ENCODE data around the gene CBL. TPM values are rescaled to one million over a fixed set of nuclear protein-coding genes. Genes with fewer than 3 reads are reported as not detected.

CBL gene
- total and polyA plus RNA-seq, 10 of the 15 experiments (the other 5 are each of a cell fraction or from before 2014, with no cell fraction given), result 3.9 to 27.1 (median 9.5) TPM

DNA sequence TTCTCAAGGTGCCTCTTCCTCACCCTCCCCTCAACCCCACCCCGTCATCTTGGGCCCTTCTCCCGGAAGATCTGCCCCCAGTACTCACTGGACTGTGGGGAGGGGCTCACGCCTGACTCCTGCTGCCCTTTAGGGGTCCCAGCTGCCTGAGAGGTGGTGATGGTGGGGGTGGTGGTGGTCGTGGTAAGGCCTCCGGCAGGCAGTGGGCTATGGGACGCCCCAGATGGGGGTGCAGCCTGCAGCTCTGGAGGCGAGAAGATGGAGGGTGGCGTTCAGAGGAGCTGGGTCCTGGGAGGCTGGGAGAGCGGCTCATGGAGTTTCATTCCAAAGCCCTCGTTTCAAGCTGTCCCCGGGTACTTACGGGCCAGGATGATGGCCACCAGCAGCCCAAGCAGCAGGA, 139.5 kb downstream of the CBL start (continued):
- no peak for TF ChIP-seq NR2F1 (conservative IDR thresholded peaks at IDR 0.05)
- no peak for TF ChIP-seq RFX5 (IDR thresholded peaks at IDR 0.05; ENCODE audit: low read depth, low read length)
- TF ChIP-seq, protein P1, sequence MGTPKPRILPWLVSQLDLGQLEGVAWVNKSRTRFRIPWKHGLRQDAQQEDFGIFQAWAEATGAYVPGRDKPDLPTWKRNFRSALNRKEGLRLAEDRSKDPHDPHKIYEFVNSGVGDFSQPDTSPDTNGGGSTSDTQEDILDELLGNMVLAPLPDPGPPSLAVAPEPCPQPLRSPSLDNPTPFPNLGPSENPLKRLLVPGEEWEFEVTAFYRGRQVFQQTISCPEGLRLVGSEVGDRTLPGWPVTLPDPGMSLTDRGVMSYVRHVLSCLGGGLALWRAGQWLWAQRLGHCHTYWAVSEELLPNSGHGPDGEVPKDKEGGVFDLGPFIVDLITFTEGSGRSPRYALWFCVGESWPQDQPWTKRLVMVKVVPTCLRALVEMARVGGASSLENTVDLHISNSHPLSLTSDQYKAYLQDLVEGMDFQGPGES (IDR thresholded peaks at IDR 0.05), result no peak
- no peak for TF ChIP-seq PAX5 (IDR thresholded peaks at IDR 0.05; ENCODE audit: borderline replicate concordance, low read depth, low read length)
- no peak for TF ChIP-seq ZNF217 (IDR thresholded peaks at IDR 0.05)
- TF ChIP-seq SUZ12 (IDR thresholded peaks at IDR 0.05; ENCODE audit: unreplicated experiment), result no peak
- no peak for TF ChIP-seq NRF1 (conservative IDR thresholded peaks at IDR 0.05; ENCODE audit: low read depth, low read length)

GRCh38 chr11:119346605-119347004, 140.5 kb downstream of the CBL start, which contains the start of gene MFRP:
Gene MFRP, minus strand, starts transcription at chr11:119346705. Its CDS starts 192 bp downstream, at chr11:119346513.
- in situ Hi-C loops (cut with MboI), result no loop called here
- Histone ChIP-seq H3K9ac (ENCODE audit: control insufficient read depth, insufficient read depth, low read length) (no peak within 1 kb of the TSS), H3K27me3 (replicated peaks in 1 of 2; ENCODE audit: control insufficient read depth in 2 of 2, insufficient read depth in 2 of 2, low read length in 1 of 2) (peaks cover 0 to 4% of the 10 kb centered on the region in 2 experiments; a peak in 3 of 4 replicates), H3K27ac (ENCODE audit: control insufficient read depth, insufficient read depth) (no peak within 1 kb of the TSS), H3K4me1 (ENCODE audit: control insufficient read depth, insufficient read depth, low read length) (no peaks in the 10 kb centered on the region), H4K20me1 (ENCODE audit: control insufficient read depth, insufficient read depth) (no peaks in the 10 kb centered on the region), H3K36me3 (ENCODE audit: control insufficient read depth in 2 of 2, insufficient read depth in 2 of 2, low read length in 1 of 2) (no peaks in the 10 kb centered on the region), H3K4me2 (ENCODE audit: control insufficient read depth, insufficient read depth) (no peak within 1 kb of the TSS), H3K9me3 (replicated peaks; ENCODE audit: control insufficient read depth, insufficient read depth, low read length) (no peaks in the 10 kb centered on the region), H3K4me3 (no peak within 1 kb of the TSS), H3K79me2 (ENCODE audit: control insufficient read depth, insufficient read depth, low read length) (no peaks in the 10 kb centered on the region), H2AFZ (ENCODE audit: control insufficient read depth, low read depth, low read length) (no peak within 1 kb of the TSS)
- RAD21 ChIA-PET (ENCODE audit: unreplicated experiment), result no interaction called here
- ATAC-seq (no peak), DNase-seq (ENCODE audit: low read depth, low spot score) (no peak), FAIRE-seq (no peak)
- intact Hi-C loops (cut with micrococcal nuclease; ENCODE audit: unreplicated experiment), result no loop called here
- TF ChIP-seq TCF3 (IDR thresholded peaks at IDR 0.05; ENCODE audit: borderline replicate concordance, insufficient read depth, low read depth, low read length), result no peak
- TF ChIP-seq NKRF (conservative IDR thresholded peaks at IDR 0.05), result no peak
- no peak for TF ChIP-seq PAX5 (IDR thresholded peaks at IDR 0.05; ENCODE audit: borderline replicate concordance, low read depth, low read length)
- SMC1A ChIA-PET (ENCODE audit: uncharacterized antibody, unreplicated experiment), result no interaction called here
- 8% methylated on average over 6 of the region's 6 CpGs for WGBS (ENCODE audit: insufficient coverage, insufficient replicate concordance, low lambda C conversion rate, missing lambda C conversion rate)
- CTCF ChIA-PET, result interaction anchor here (3.0 kb wide), 1 partner anchor 8 kb away, joined by 13 read pairs; no protein-coding TSS in a partner anchor
- POLR2A ChIA-PET, result no interaction called here
- BruUV-seq (replicated peaks), result no TSS peak

Data from GM12878 (cell line).